GM12875 (cell line): ENCODE data around the gene SART3.
A peak's percentile ranks its signal among the peaks of the same experiment; 100 is the strongest.

Experiments
- H3K4me3 ChIP-seq: one replicate; pipeline ENCODE4 v1.5.1; 2011; ENCODE audit warnings: low read depth, low read length, control low read depth
- TF ChIP-seq, protein P1 (sequence below): IDR thresholded peaks from 2 replicates; pipeline ENCODE4 v1.5.1; 2011; ENCODE audit warnings: low read depth, mild to moderate bottlenecking, control low read depth, inconsistent platforms, low read length, moderate library complexity, borderline replicate concordance; ENCODE audit not compliant: insufficient read depth

SART3 gene

GRCh38 chr12:108560752-108561719 lies at the start of gene SART3:
SART3 (minus strand) TSS chr12:108561173; CDS start chr12:108561154, 19 bp downstream.
- TF ChIP-seq, protein P1, sequence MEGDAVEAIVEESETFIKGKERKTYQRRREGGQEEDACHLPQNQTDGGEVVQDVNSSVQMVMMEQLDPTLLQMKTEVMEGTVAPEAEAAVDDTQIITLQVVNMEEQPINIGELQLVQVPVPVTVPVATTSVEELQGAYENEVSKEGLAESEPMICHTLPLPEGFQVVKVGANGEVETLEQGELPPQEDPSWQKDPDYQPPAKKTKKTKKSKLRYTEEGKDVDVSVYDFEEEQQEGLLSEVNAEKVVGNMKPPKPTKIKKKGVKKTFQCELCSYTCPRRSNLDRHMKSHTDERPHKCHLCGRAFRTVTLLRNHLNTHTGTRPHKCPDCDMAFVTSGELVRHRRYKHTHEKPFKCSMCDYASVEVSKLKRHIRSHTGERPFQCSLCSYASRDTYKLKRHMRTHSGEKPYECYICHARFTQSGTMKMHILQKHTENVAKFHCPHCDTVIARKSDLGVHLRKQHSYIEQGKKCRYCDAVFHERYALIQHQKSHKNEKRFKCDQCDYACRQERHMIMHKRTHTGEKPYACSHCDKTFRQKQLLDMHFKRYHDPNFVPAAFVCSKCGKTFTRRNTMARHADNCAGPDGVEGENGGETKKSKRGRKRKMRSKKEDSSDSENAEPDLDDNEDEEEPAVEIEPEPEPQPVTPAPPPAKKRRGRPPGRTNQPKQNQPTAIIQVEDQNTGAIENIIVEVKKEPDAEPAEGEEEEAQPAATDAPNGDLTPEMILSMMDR = no peak
- peak within 1 kb of the TSS; percentile 75 for H3K4me3 ChIP-seq

- TF ChIP-seq, protein P1 = no peak
- no peak overlapping the region for H3K4me3 ChIP-seq
These were observed 49.4 kb upstream of the SART3 start for GRCh38 chr12:108610336-108610815.

DNA sequence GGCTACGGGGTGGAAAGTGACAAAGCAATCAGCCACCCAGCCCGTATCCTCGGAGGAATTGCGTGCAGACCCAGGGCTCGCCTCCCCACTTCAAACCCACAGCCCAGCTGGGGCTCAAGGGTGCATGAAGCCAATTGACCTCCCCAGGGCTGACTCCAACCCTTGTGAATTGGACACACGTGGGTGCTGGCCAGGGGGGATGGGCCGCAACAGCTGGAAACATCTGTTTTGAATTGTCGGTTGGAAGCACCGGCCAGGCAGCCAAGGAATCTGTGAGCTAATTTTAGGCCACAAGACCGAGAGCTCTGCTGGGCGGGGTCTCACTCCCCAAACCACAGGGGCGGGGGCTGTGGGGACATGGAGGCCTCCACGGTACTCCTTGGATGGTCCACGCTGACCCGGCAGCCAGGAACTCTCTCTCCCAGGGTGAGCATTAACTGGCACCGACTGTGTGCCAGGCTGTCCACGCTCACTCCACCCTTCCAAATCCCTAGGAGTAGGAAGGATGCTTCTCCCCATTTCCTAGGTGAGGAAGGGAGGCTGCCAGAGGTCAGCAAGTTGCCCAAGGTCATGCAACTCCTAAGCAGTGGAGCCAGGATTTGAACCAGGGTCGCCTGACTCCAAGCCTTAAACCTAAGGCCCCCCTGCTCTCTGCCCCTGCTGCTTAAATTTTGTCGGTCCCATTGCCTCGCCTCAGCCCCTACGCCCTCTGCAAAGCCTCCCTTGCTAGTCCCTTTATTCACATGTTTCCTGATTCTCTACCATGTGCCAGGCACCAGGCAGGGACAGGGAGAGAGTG lies 48.8 kb upstream of the SART3 start:
- no peak overlapping the region for H3K4me3 ChIP-seq
- TF ChIP-seq, protein P1 = no peak

DNA sequence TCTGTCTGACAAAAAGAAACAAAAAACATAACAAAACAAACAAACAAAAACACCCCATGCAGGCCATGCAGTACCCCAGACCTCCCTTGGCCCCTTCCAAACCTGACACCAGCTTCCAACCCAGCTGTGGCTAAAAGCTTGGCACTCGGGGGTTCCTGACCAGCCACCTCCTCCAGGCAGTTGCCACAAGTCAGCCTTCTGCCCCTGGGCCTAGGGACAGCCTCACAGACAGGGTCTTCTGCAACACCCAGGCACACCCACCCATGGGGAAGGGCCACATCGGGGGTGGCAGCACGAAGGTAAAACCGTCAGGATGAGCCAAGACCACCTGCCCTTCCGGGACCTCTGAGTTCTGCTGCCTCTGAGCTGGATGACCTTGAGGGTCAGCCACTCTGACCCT lies 47.6 kb upstream of the SART3 start:
- no peak overlapping the region for H3K4me3 ChIP-seq
- TF ChIP-seq, protein P1 = no peak

- TF ChIP-seq, protein P1 = no peak
- H3K4me3 ChIP-seq = no peak overlapping the region
These were observed 47.1 kb upstream of the SART3 start for GRCh38 chr12:108607981-108608600.

GRCh38 chr12:108606492-108606891 lies 45.5 kb upstream of the SART3 start:
- TF ChIP-seq, protein P1 = no peak
- H3K4me3 ChIP-seq = no peak overlapping the region
